Neural progenitor cell (in vitro differentiated cells): ENCODE results near the gene BMP2K.

Experiments
- CTCF ChIP-seq: fragments of 200-600 bp; sonication (generic); IDR thresholded peaks from 2 replicates; pipeline ENCODE4 v1.5.1; 2017; ENCODE audit warnings: antibody characterized with exemption, mild to moderate bottlenecking
- EZH2phosphoT487 ChIP-seq: fragments of 200-600 bp; sonication (generic); IDR thresholded peaks from 2 replicates; pipeline ENCODE4 v1.6.1; 2017; ENCODE audit warnings: antibody characterized with exemption

- TF ChIP-seq CTCF, result no peak
- no peak for TF ChIP-seq EZH2phosphoT487
Measured at GRCh38 chr4:78726546-78726945, 49.6 kb upstream of the BMP2K start.
